RWPE1 (cell line): ENCODE measurements around the gene RNF166.

Source experiments
- CTCF ChIA-PET: fragments of 350-600 bp; sonication (Branson Sonifier 250); formaldehyde crosslinking; extraction: SDS; loops from one replicate; lab custom pipeline; 2021; lab: Yijun Ruan, JAX
- POLR2A ChIA-PET: fragments of 400-600 bp; formaldehyde crosslinking; extraction: SDS; loops from one replicate; lab custom pipeline; 2020; ENCODE audit warnings: antibody characterized with exemption; ENCODE audit not compliant: low non-redundant PET; lab: Yijun Ruan, JAX
- DNase-seq: peaks from one replicate; pipeline ENCODE4 v3.0.0; 2012; ENCODE audit warnings: low spot score
- H3K27ac ChIP-seq: fragments of 450-650 bp; 2 replicates; pipeline ENCODE4 v1.5.1; 2017
- TF ChIP-seq, protein P1 (sequence below): fragments of 450-650 bp; conservative IDR thresholded peaks from 2 replicates; pipeline ENCODE4 v1.5.1; 2017; ENCODE audit warnings: low read depth, mild to moderate bottlenecking

Gene RNF166

DNA sequence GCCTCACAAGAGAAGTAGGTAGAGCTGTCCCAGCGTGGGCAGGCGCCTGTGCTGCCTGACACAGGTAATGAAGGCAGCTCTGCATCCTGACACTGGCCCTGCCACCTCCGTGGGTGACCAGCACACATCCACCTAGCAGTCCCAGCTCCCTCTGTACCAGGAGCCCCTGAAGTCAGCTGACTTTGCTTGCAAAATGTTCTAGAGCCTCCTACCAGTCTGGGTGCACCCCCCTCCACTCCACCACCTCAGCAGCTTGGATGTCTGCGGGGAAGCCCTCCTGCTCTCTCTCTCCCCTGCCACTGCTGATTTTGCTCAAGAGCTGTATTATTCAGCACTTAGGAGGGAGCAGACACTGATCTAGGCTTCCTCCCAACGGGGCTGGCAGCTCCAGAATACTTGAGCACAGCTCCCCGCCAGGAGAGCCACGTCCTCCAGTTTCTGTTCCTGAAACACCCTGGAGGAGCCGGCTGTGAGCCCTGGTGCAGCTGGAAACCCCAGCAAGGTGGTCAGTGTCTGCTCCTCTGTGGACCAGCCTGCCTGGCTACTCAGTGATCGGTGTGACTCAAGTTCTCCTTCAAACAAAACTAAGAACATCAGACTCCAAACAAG lies 1.0 kb downstream of the RNF166 start:
- peak overlapping the region; percentile 67 for H3K27ac ChIP-seq
- CTCF ChIA-PET = interaction anchor here (0.6 kb wide), 1 partner anchor 33 kb away, joined by 5 read pairs; no protein-coding TSS in a partner anchor
- TF ChIP-seq, protein P1, sequence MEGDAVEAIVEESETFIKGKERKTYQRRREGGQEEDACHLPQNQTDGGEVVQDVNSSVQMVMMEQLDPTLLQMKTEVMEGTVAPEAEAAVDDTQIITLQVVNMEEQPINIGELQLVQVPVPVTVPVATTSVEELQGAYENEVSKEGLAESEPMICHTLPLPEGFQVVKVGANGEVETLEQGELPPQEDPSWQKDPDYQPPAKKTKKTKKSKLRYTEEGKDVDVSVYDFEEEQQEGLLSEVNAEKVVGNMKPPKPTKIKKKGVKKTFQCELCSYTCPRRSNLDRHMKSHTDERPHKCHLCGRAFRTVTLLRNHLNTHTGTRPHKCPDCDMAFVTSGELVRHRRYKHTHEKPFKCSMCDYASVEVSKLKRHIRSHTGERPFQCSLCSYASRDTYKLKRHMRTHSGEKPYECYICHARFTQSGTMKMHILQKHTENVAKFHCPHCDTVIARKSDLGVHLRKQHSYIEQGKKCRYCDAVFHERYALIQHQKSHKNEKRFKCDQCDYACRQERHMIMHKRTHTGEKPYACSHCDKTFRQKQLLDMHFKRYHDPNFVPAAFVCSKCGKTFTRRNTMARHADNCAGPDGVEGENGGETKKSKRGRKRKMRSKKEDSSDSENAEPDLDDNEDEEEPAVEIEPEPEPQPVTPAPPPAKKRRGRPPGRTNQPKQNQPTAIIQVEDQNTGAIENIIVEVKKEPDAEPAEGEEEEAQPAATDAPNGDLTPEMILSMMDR = no peak
- no peak for DNase-seq
- POLR2A ChIA-PET = no interaction called here

DNA sequence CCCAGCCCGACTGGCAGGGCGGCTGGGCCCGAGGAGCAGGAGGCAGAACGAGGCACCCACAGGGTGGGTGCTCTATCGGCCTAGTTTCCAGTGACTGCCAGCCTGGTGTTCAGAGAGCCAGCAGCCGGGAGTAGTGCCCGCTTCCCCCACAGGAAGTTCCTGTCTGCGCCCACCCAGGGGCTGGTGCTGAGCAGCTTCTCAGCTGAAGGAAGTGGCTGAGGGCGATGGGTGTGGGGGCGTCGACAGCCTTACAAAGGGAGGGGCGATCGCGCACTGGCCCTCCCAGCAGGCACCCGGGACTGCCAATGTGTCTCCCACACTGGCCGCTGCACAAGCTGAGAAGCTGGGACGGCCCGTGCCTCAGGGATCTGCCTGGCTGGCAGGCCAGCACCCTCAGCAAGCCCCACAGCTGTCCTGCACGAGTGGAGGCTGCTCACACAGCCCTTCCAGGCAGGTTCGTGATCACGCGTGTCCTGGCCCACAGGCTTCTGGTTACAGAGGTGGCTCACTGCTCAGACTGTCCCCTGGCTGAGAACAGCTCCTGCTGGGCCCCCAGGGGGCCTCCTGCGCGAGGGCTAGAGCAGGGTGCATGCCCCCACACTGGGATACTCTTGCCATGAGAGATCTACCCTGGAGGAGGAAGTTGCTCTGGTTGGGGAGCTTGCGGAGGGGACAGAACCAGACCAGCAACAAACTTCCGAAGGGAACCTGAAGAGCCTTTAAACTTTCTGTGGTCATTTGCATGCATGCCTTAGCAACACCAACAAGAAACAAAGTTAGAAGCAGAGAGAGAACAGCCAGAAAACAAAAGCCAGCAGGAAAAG lies 2.5 kb downstream of the RNF166 start:
- TF ChIP-seq, protein P1 = no peak
- H3K27ac ChIP-seq = peak overlapping the region; percentile 15; the same call in 1 of the 2 replicates
- POLR2A ChIA-PET = interaction anchor here (0.6 kb wide), 1 partner anchor 29 kb away, joined by 3 read pairs; no protein-coding TSS in a partner anchor
- CTCF ChIA-PET = no interaction called here
- DNase-seq = no peak

DNA sequence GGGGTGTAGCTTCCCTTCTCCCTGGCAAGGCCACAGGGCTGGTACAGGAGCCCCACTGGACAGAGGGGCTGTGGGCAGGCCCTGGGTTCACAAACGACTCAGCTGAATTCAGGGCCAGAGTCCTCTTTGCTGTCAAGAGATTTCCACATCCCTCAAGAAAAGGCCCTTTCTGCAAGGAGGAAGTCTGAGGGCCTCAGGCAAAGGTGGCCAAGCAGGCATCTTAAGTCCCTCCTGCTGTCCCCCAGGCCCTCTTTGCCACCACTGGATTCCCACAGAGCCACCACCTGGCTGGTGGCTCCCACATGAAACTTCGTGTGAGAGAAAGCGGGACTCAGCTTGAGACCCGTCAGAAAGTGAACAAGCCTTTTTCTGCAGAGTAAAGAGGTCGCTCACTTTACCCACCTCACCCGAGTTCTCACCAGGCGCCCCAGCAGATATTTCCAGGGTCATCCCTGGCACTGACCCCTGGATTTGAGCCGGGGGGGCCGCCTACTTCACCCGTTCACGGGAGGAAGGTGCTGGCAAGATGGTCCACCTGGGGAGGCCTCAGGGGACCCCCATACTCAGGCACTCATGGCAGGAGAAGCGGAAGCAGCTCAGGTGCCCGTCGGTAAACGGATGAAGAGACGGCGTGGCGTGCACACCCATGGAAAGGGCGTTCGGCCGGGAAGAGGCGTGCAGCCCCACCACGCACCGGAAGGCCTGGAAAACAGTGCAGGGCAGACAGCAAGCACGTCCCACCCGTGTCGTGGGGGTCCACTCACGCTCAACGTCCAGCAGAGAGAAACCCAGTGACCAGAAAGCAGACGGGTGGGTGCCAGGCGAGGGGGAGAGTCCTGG lies 3.6 kb downstream of the RNF166 start:
- TF ChIP-seq, protein P1 = no peak
- peak overlapping the region; percentile 15 for H3K27ac ChIP-seq
- no peak for DNase-seq
- CTCF ChIA-PET = interaction anchor here (1.1 kb wide), 1 partner anchor 22 kb away, joined by 4 read pairs; no protein-coding TSS in a partner anchor
- POLR2A ChIA-PET = no interaction called here

DNA sequence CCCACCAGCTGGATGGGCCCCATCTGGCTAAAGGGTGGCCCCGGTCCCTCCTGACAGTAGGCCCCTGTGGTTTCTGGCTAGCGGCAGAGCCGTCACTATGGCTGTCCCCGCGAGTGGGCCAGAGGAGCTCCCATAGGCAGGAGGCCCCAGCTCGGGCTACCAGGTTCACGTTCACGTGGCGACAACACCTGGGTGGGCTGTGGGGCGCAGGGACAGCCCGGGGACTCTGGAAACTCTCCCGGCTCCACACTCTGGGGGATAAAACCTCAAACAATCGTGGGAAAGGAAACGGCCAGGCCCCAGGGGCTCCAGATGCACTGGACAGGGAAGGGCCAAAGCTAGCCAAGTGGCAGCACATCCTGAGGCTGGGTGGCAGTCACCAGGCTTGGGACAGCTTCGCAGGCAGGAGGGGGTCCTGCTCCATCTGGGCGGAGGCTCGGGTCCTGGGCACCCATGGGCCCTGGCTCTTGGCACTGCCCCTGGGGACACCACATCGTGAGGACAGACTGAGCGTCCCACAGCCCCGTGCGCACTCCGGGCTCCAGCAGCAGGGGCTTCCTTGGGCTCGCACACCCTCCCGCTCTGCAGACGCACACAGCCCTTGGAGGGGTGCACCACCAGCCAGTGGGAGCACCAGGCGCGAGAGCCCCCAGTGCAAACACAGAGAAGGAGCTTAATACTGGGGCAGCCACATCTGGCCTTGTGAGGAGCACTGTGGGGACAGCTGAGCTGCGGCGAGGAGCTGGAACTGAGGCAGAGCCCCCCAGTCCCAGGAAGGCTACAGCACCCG lies 4.4 kb downstream of the RNF166 start:
- ChIA-PET CTCF (interaction anchor here (0.7 to 1.1 kb wide), 2 partner anchors 21 to 25 kb away, joined by 4 read pairs; no protein-coding TSS in a partner anchor), POLR2A (no interaction called here)
- H3K27ac ChIP-seq = peak overlapping the region; percentile 15; the same call in 1 of the 2 replicates
- DNase-seq = no peak
- TF ChIP-seq, protein P1 = no peak

DNA sequence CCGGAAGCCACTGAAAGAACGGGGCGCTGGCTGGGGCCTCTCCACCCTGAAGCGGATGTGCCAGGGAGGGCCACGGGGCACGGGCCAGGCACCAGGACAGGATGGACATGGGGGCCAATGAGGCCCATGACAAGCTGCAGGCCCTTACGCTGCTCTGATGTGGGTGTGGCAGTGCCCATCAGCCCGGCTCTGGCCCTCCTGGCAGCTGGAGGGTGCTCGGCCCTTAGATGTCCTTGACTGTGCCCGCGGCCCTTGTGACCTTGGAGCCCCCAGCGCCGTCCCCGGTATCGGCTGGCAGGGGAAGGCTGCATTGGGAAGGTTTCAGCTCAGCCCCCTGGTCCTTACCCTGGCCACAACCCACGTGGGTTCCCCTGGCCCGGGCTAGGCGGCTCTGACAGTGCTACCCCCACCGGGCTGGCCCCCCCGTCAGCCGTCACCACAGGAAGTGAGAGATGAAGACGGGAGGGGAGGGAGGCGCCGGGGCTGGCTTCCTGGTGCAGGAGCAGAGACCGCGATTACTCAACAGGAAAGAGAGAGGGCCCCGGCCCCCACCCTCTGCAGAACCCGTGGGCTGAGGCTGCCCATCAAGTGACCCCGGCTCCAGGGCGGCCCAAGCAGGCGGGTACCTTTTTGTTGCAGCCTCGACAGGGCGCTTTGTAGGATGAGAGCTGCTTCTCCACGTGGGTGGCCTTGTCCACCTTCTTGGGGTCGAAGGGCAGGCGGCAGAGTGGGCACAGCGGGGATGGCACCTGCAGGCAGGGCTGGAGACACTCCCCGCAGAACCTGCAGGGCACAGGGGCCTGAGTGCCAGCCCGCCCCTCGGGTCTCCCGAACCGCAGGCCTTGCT lies 5.3 kb downstream of the RNF166 start:
- TF ChIP-seq, protein P1 = no peak
- peak overlapping the region; percentile 25 for H3K27ac ChIP-seq
- ChIA-PET CTCF (interaction anchor here (0.7 kb wide), 1 partner anchor 24 kb away, joined by 4 read pairs; no protein-coding TSS in a partner anchor), POLR2A (no interaction called here)
- DNase-seq = no peak
